ENCODE results near the gene ADRA2B. TPM values are rescaled to one million over a fixed set of nuclear protein-coding genes. Genes with fewer than 3 reads are reported as not detected.

The ADRA2B gene
- total and polyA plus RNA-seq, 2 donors (not counting 3 experiments of a cell fraction or from before 2014, with no cell fraction given), result not detected

GRCh38 chr2:96107708-96108065 is 8.7 kb downstream of the ADRA2B start:
- H3K4me1 ChIP-seq (ENCODE audit: control insufficient read depth, extremely low read depth, insufficient read depth, low read length), result no peaks in the 10 kb centered on the region
- no peaks in the 10 kb centered on the region for H3K9me3 ChIP-seq (replicated peaks; ENCODE audit: control insufficient read depth, insufficient read depth, low read length)
- H3K9me1 ChIP-seq (replicated peaks; ENCODE audit: control insufficient read depth, extremely low read depth, insufficient read depth, low read length), result no peaks in the 10 kb centered on the region
- TF ChIP-seq JUN (IDR thresholded peaks at IDR 0.05; ENCODE audit: borderline replicate concordance, insufficient read depth, insufficient read length, low read depth) (no peak), GATA2 (IDR thresholded peaks at IDR 0.05; ENCODE audit: insufficient read depth, insufficient read length, low read depth, low read length) (no peak), MAX (IDR thresholded peaks at IDR 0.05; ENCODE audit: insufficient read depth, insufficient read length) (no peak), FOS (IDR thresholded peaks at IDR 0.05; ENCODE audit: borderline replicate concordance, insufficient read depth, low read length) (no peak), CTCF (IDR thresholded peaks at IDR 0.05; ENCODE audit: extremely low read depth in 1 of 2, insufficient read depth in 1 of 2, low read depth in 1 of 2, low read length in 2 of 2) (no peak), POLR2AphosphoS5 (IDR thresholded peaks at IDR 0.05; ENCODE audit: insufficient read depth, low read depth, low read length) (no peak), EZH2 (IDR thresholded peaks at IDR 0.05; ENCODE audit: borderline replicate concordance, low read depth, low read length, severe bottlenecking) (no peak), POLR2A (IDR thresholded peaks at IDR 0.05; ENCODE audit: low read depth, low read length) (no peak), MYC (IDR thresholded peaks at IDR 0.05; ENCODE audit: low read depth, low read length) (no peak)
- CTCF ChIA-PET, result interaction anchor here (1.4 to 2.7 kb wide), 2 partner anchors 9 kb away, joined by 3 to 18 read pairs; partner anchors contain the start of gene ADRA2B
- no peak overlapping the region for H3K4me3 ChIP-seq (replicated peaks in 1 of 3; ENCODE audit: insufficient read depth in 1 of 3, low read depth in 1 of 3, low read length in 3 of 3)
- no peaks in the 10 kb centered on the region for H3K79me2 ChIP-seq (ENCODE audit: control insufficient read depth, insufficient read depth, low read length)
- no peak overlapping the region for H3K4me2 ChIP-seq (ENCODE audit: insufficient read depth, low read length)
- intact Hi-C loops (cut with micrococcal nuclease), result no loop called here
- no peak for DNase-seq (ENCODE audit: low read depth, low spot score)
- H3K27me3 ChIP-seq (ENCODE audit: control insufficient read depth in 2 of 2, insufficient read depth in 2 of 2, low read length in 2 of 2), result peaks cover 0 to 3% of the 10 kb centered on the region in 2 experiments
- no TSS peak for BruUV-seq (replicated peaks)
- no peak overlapping the region for H2AFZ ChIP-seq (ENCODE audit: low read depth, low read length)
- H3K27ac ChIP-seq (ENCODE audit: insufficient read depth, low read depth, low read length), result no peak overlapping the region
- dilution Hi-C loops (cut with MboI; ENCODE audit: extremely low pct_ligation_motif_present, low sequenced_read_pairs), result no loop called here
- H4K20me1 ChIP-seq (replicated peaks; ENCODE audit: control insufficient read depth, extremely low read depth, insufficient read depth, low read length), result no peaks in the 10 kb centered on the region
- no peaks in the 10 kb centered on the region for H3K36me3 ChIP-seq (ENCODE audit: control insufficient read depth in 2 of 2, extremely low read depth in 1 of 2, insufficient read depth in 2 of 2, low read length in 2 of 2)
- POLR2A ChIA-PET, result no interaction called here
- no peak for FAIRE-seq
- H3K9ac ChIP-seq (replicated peaks; ENCODE audit: extremely low read depth, insufficient read depth, low read length), result no peak overlapping the region

All from endothelial cell of umbilical vein (primary cell).